ENCODE data around the gene NALF2.

The NALF2 gene

DNA sequence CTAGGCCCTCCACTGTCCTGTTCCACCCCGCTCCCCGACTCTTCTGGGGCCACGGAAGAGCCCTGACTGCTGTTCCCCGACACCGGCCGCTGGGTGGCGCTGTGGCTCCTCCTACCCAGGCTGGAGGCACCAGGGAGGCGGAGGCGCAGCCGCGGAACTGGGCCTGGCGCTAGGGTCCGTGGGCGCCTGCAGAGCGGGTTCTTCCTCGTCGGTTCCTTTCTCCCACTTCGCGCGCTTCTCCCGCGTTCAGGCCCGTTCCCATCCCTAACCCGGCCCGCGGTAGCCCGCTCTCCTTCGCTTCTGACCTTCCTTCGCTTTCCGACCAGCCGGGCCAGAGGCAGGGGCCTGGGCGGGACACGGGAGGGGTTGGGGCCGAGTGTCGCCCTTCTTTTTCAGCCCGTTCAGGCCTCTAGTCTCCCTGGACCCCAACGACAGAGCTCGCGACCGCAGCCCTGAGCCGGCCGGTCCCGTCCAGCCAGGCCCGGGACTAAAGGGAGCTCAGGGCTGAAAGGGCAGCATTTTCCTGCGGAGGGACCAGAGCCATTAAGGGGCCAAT, 34.3 kb downstream of the NALF2 start:
- TF ChIP-seq NFIC (IDR thresholded peaks at IDR 0.05) (no peak), RAD21 (IDR thresholded peaks at IDR 0.05; ENCODE audit: low read depth) (peak; percentile 82), ZBTB7A (IDR thresholded peaks at IDR 0.05; ENCODE audit: low read depth) (0 out of 2 replicates have a peak, but pooled peaks have one; percentile 32)

- no peak for TF ChIP-seq TAF1 (IDR thresholded peaks at IDR 0.05; ENCODE audit: low read depth)
- no peak for TF ChIP-seq REST (IDR thresholded peaks at IDR 0.05; ENCODE audit: low read depth)
Measured at GRCh38 chrX:69539437-69539836, 35.3 kb downstream of the NALF2 start.

DNA sequence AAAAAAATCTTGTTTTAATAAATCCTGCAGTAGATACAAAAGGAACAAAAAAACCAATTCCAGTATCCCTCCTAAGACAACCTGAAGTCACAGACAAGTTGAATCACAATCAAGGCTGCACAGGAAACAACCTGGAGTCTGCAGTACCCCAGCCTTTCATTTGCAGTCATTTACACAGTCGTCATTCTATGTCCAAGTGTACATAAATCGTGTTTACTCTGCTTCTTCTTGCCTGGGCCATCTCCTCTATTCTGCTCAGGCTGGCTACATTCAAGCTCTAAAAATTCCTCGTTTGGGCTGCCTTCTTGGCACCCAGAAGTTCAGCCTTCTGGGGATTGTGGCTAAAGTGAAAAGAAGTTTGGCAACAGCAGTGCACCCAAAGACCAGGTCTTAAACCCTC, 37.8 kb downstream of the NALF2 start:
- TF ChIP-seq ZBTB7A (IDR thresholded peaks at IDR 0.05; ENCODE audit: low read depth), result no peak
- TF ChIP-seq EGR1 (IDR thresholded peaks at IDR 0.05), result no peak
- TF ChIP-seq CREB1 (IDR thresholded peaks at IDR 0.05; ENCODE audit: low read depth), result no peak
- TF ChIP-seq EP300 (IDR thresholded peaks at IDR 0.05; ENCODE audit: borderline replicate concordance), result no peak
- no peak for TF ChIP-seq NFIC (IDR thresholded peaks at IDR 0.05)

GRCh38 chrX:69543572-69543971, 39.4 kb downstream of the NALF2 start:
- TF ChIP-seq REST (IDR thresholded peaks at IDR 0.05; ENCODE audit: low read depth) (no peak), CEBPB (IDR thresholded peaks at IDR 0.05) (no peak), FOXM1 (IDR thresholded peaks at IDR 0.05; ENCODE audit: borderline replicate concordance, low read depth) (no peak), TCF12 (IDR thresholded peaks at IDR 0.05; ENCODE audit: low read depth) (no peak), TAF1 (IDR thresholded peaks at IDR 0.05; ENCODE audit: low read depth) (no peak)
- TF ChIP-seq, protein P1, sequence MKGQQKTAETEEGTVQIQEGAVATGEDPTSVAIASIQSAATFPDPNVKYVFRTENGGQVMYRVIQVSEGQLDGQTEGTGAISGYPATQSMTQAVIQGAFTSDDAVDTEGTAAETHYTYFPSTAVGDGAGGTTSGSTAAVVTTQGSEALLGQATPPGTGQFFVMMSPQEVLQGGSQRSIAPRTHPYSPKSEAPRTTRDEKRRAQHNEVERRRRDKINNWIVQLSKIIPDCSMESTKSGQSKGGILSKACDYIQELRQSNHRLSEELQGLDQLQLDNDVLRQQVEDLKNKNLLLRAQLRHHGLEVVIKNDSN (IDR thresholded peaks at IDR 0.05), result no peak
- TF ChIP-seq, protein P2, sequence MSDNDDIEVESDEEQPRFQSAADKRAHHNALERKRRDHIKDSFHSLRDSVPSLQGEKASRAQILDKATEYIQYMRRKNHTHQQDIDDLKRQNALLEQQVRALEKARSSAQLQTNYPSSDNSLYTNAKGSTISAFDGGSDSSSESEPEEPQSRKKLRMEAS (IDR thresholded peaks at IDR 0.05), result no peak

DNA sequence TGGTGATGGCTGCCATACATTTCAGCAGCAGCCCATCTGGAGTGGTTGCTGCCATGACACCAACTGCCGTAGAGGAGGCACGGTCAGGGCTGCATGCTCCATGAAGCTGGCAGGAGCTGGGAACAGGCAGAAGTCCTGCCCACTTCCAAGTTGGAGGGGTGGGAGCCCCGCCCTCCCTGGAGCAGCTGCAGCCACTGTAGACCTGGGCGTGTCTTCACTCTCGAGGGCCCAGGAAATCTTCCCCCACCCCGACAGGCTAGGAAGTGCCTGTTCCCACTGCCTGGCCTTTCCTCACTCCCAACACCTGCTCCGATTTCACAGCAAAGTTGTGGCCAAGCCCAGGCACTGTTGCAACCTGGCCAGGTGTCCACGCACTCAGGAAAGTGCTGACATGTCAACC, 42.3 kb downstream of the NALF2 start:
- TF ChIP-seq, protein P1 (IDR thresholded peaks at IDR 0.05), result no peak
- TF ChIP-seq RAD21 (IDR thresholded peaks at IDR 0.05; ENCODE audit: low read depth), result no peak
- no peak for TF ChIP-seq CEBPB (IDR thresholded peaks at IDR 0.05)
- TF ChIP-seq TEAD4 (IDR thresholded peaks at IDR 0.05), result no peak
- TF ChIP-seq REST (IDR thresholded peaks at IDR 0.05; ENCODE audit: low read depth), result no peak
- TF ChIP-seq NFIC (IDR thresholded peaks at IDR 0.05), result no peak
- TF ChIP-seq TCF12 (IDR thresholded peaks at IDR 0.05; ENCODE audit: low read depth), result no peak
- TF ChIP-seq, protein P2 (IDR thresholded peaks at IDR 0.05), result no peak
- TF ChIP-seq CREB1 (IDR thresholded peaks at IDR 0.05; ENCODE audit: low read depth), result no peak
- TF ChIP-seq YY1 (IDR thresholded peaks at IDR 0.05; ENCODE audit: low read depth), result no peak
- TF ChIP-seq FOXM1 (IDR thresholded peaks at IDR 0.05; ENCODE audit: borderline replicate concordance, low read depth), result no peak
- TF ChIP-seq EGR1 (IDR thresholded peaks at IDR 0.05), result no peak
- no peak for TF ChIP-seq ZBTB7A (IDR thresholded peaks at IDR 0.05; ENCODE audit: low read depth)
- no peak for TF ChIP-seq EP300 (IDR thresholded peaks at IDR 0.05; ENCODE audit: borderline replicate concordance)
